SK-N-SH (cell line): ENCODE results near the gene INTU.
"Not testable (repeated sequence)": the region's sequence is repeated elsewhere in the genome, so short reads cannot be mapped to it uniquely, and the experiment has no call there.

ENCODE experiments used
- EP300 ChIP-seq, 2 experiments: IDR thresholded peaks; 2 replicates each; pipeline versions ENCODE4 v1.4.0 to v1.6.1; 2012; ENCODE audit warnings: borderline replicate concordance in 1 of 2, low read depth in 1 of 2, low read length in 1 of 2
- EZH2phosphoT487 ChIP-seq: fragments of 200-600 bp; sonication (generic); IDR thresholded peaks from 2 replicates; pipeline ENCODE4 v1.6.1; 2017; ENCODE audit warnings: low read depth, mixed run types, mild to moderate bottlenecking, antibody characterized with exemption, moderate library complexity, borderline replicate concordance
- FOXJ3 ChIP-seq: sonication (generic); formaldehyde crosslinking; IDR thresholded peaks from 2 replicates; pipeline ENCODE4 v1.5.1; 2020; ENCODE audit warnings: mild to moderate bottlenecking, missing genetic modification reagents
- FOXM1 ChIP-seq: IDR thresholded peaks from 2 replicates; pipeline ENCODE4 v1.4.0; 2012; ENCODE audit warnings: low read depth, mild to moderate bottlenecking
- GABPA ChIP-seq: IDR thresholded peaks from 2 replicates; pipeline ENCODE4 v1.4.0; 2012; ENCODE audit warnings: low read depth, mild to moderate bottlenecking
- GATA2 ChIP-seq: sonication (generic); formaldehyde crosslinking; IDR thresholded peaks from 2 replicates; pipeline ENCODE4 v1.5.0; 2020; ENCODE audit warnings: mild to moderate bottlenecking, missing genetic modification reagents
- NFIC ChIP-seq: IDR thresholded peaks from 2 replicates; pipeline ENCODE4 v1.4.0; 2012; ENCODE audit warnings: borderline replicate concordance
- POLR2AphosphoS5 ChIP-seq: IDR thresholded peaks from 2 replicates; pipeline ENCODE4 v1.6.1; 2012; ENCODE audit warnings: low read depth, low read length
- RAD21 ChIP-seq: IDR thresholded peaks from 2 replicates; pipeline ENCODE4 v1.6.1; 2012; ENCODE audit warnings: mild to moderate bottlenecking, low read length
- REST ChIP-seq: IDR thresholded peaks from 2 replicates; pipeline ENCODE4 v1.6.1; 2012; ENCODE audit warnings: mild to moderate bottlenecking, low read depth, low read length, moderate library complexity
- SIN3A ChIP-seq: IDR thresholded peaks from 2 replicates; pipeline ENCODE4 v1.6.1; 2012; ENCODE audit warnings: low read depth, mild to moderate bottlenecking, low read length, moderate library complexity, borderline replicate concordance
- TF ChIP-seq, protein P1 (sequence below): fragments of 200-600 bp; sonication (generic); IDR thresholded peaks from 2 replicates; pipeline ENCODE4 v1.6.1; 2017; ENCODE audit warnings: antibody characterized with exemption, mild to moderate bottlenecking, moderate library complexity
- TF ChIP-seq, protein P2 (sequence below): IDR thresholded peaks from 2 replicates; pipeline ENCODE4 v1.4.0; 2012; ENCODE audit warnings: low read depth, borderline replicate concordance
- TF ChIP-seq, protein P3 (sequence below): IDR thresholded peaks from 2 replicates; pipeline ENCODE4 v1.4.0; 2012; ENCODE audit warnings: low read depth

GRCh38 chr4:127589153-127589552 is 43.6 kb upstream of the INTU start:
- TF ChIP-seq, protein P1, sequence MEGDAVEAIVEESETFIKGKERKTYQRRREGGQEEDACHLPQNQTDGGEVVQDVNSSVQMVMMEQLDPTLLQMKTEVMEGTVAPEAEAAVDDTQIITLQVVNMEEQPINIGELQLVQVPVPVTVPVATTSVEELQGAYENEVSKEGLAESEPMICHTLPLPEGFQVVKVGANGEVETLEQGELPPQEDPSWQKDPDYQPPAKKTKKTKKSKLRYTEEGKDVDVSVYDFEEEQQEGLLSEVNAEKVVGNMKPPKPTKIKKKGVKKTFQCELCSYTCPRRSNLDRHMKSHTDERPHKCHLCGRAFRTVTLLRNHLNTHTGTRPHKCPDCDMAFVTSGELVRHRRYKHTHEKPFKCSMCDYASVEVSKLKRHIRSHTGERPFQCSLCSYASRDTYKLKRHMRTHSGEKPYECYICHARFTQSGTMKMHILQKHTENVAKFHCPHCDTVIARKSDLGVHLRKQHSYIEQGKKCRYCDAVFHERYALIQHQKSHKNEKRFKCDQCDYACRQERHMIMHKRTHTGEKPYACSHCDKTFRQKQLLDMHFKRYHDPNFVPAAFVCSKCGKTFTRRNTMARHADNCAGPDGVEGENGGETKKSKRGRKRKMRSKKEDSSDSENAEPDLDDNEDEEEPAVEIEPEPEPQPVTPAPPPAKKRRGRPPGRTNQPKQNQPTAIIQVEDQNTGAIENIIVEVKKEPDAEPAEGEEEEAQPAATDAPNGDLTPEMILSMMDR = not testable (repeated sequence)
- TF ChIP-seq POLR2AphosphoS5; REST; NFIC; GABPA; RAD21; EP300 (IDR thresholded peaks at IDR 0.05; ENCODE audit: borderline replicate concordance in 1 of 2, low read depth in 1 of 2, low read length in 1 of 2); EZH2phosphoT487; GATA2 (CRISPR knock-in tag); FOXJ3; FOXM1; SIN3A: not testable (repeated sequence)
- TF ChIP-seq, protein P2, sequence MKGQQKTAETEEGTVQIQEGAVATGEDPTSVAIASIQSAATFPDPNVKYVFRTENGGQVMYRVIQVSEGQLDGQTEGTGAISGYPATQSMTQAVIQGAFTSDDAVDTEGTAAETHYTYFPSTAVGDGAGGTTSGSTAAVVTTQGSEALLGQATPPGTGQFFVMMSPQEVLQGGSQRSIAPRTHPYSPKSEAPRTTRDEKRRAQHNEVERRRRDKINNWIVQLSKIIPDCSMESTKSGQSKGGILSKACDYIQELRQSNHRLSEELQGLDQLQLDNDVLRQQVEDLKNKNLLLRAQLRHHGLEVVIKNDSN = not testable (repeated sequence)
- TF ChIP-seq, protein P3, sequence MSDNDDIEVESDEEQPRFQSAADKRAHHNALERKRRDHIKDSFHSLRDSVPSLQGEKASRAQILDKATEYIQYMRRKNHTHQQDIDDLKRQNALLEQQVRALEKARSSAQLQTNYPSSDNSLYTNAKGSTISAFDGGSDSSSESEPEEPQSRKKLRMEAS = not testable (repeated sequence)
